Gastrocnemius medialis (tissue), 4 donors: ENCODE data around the gene PRKCE. TPM values are rescaled to one million over a fixed set of nuclear protein-coding genes. Genes with fewer than 3 reads are reported as not detected.

Source experiments
- ATAC-seq, 2 donors: fragments of 150-250 bp; one replicate each; pipeline ENCODE4 v1.9.1; 2016
- DNase-seq, 2 donors: peaks; one replicate each; pipeline ENCODE4 v3.0.0-alpha.2; 2019
- H3K27ac ChIP-seq, 4 donors: fragments of 200-600 bp; sonication (generic); 1 replicate in 1 of 4; 2 replicates in 3 of 4; pipeline ENCODE4 v1.5.1; 2016 to 2018; ENCODE audit warnings: mild to moderate bottlenecking in 2 of 4, moderate library complexity in 1 of 4
- H3K27me3 ChIP-seq, 3 donors: fragments of 200-600 bp; sonication (generic) in 2 of 3; 1 replicate in 1 of 3; 2 replicates in 2 of 3; pipeline versions ENCODE4 v1.5.1 to v1.6.0; 2016 to 2019; ENCODE audit warnings: mild to moderate bottlenecking in 1 of 3, moderate library complexity in 1 of 3
- H3K36me3 ChIP-seq, 2 donors: fragments of 200-600 bp; sonication (generic) in 1 of 2; one replicate each; pipeline ENCODE4 v1.5.1; 2017 to 2018
- H3K4me1 ChIP-seq, 2 donors: fragments of 200-600 bp; sonication (generic) in 1 of 2; one replicate each; pipeline ENCODE4 v1.5.1; 2016 to 2017; ENCODE audit warnings: mild to moderate bottlenecking in 2 of 2
- H3K4me3 ChIP-seq, 4 donors: fragments of 200-600 bp; sonication (generic) in 3 of 4; 1 replicate in 1 of 4; 2 replicates in 3 of 4; pipeline ENCODE4 v1.5.1; 2016 to 2019; ENCODE audit warnings: mild to moderate bottlenecking in 2 of 4
- H3K9me3 ChIP-seq, 3 donors: fragments of 200-600 bp; sonication (generic) in 2 of 3; 1 replicate in 1 of 3; 2 replicates in 2 of 3; pipeline ENCODE4 v1.5.1; 2016 to 2019
- CTCF ChIP-seq, 5 experiments: fragments of 450-650 bp in 3 of 5; fragments of 200-600 bp in 2 of 5; sonication (generic) in 2 of 5; IDR thresholded peaks in 4 of 5; conservative IDR thresholded peaks in 1 of 5; 1 replicate in 4 of 5; 2 replicates in 1 of 5; pipeline ENCODE4 v1.5.1; 2016 to 2019; ENCODE audit warnings: antibody characterized with exemption in 5 of 5, mild to moderate bottlenecking in 3 of 5, moderate library complexity in 3 of 5
- POLR2A ChIP-seq, 2 donors: fragments of 450-650 bp; IDR thresholded peaks; one replicate each; pipeline ENCODE4 v1.6.1; 2017; ENCODE audit warnings: antibody characterized with exemption in 2 of 2, mild to moderate bottlenecking in 2 of 2, moderate library complexity in 2 of 2
- in situ Hi-C, 4 donors: fragments of 200-750 bp; cut with MboI; loops; one replicate each; pipeline versions ENCODE4 v1.15.0 to v1.8.0; 2017; ENCODE audit warnings: low sequenced_read_pairs in 4 of 4
- intact Hi-C: fragments of 100-400 bp; cut with DNase I; formaldehyde crosslinking; loops from one replicate; pipeline ENCODE4 v1.15.1; 2023; ENCODE audit warnings: low total_unique reads
- total RNA-seq, 4 donors: library from RNA; depleted of rRNA; stranded (reverse); fragments of >200 nt; gene quantifications; one replicate each; pipeline versions ENCODE4 v1.1.0 to v1.2.3, GENCODE V29; 2016

Gene PRKCE
- total RNA-seq, 4 donors from 2014 or later = 5.8 to 28.9 (median 11.8) TPM

DNA sequence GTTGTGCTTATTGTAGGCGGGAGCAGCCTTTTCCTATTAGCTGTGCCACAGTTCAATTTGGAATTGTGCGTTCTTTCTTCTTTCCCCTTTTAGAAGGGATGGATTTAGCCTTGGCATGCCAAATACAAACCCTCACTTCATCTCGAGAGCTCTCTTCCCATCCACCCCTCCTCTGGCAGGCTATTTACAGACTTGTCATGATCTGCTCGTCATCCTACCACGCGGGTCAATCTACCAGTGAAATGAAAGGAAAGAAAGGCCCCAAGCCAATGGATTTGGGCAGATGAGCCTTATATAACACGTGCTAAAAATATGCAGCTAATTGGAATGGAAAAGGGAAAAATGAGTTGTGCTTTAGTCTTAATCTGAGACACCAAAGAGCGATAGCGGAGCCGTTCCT, 277.5 kb downstream of the PRKCE start:
- H3K36me3 ChIP-seq = no peaks in the 10 kb centered on the region
- ATAC-seq (peak in 1 of 2 donors; percentile 59), DNase-seq (no peak)
- no peaks in the 10 kb centered on the region for H3K27me3 ChIP-seq
- H3K9me3 ChIP-seq = no peaks in the 10 kb centered on the region
- no peak overlapping the region for H3K4me3 ChIP-seq
- intact Hi-C loops = no loop called here
- H3K27ac ChIP-seq = peak overlapping the region; percentile 52 to 85 (median 70)
- TF ChIP-seq POLR2A (IDR thresholded peaks at IDR 0.05) = no peak
- TF ChIP-seq CTCF (IDR thresholded peaks at IDR 0.05 in 4 of 5, conservative IDR thresholded peaks at IDR 0.05 in 1 of 5) = no peak
- in situ Hi-C loops = loop anchor here in 2 of 4 donors (25.0 kb wide), 1 partner anchor 142 kb away; no protein-coding TSS in a partner anchor
- H3K4me1 ChIP-seq = peaks cover 0 to 46% of the 10 kb centered on the region in 2 donors

DNA sequence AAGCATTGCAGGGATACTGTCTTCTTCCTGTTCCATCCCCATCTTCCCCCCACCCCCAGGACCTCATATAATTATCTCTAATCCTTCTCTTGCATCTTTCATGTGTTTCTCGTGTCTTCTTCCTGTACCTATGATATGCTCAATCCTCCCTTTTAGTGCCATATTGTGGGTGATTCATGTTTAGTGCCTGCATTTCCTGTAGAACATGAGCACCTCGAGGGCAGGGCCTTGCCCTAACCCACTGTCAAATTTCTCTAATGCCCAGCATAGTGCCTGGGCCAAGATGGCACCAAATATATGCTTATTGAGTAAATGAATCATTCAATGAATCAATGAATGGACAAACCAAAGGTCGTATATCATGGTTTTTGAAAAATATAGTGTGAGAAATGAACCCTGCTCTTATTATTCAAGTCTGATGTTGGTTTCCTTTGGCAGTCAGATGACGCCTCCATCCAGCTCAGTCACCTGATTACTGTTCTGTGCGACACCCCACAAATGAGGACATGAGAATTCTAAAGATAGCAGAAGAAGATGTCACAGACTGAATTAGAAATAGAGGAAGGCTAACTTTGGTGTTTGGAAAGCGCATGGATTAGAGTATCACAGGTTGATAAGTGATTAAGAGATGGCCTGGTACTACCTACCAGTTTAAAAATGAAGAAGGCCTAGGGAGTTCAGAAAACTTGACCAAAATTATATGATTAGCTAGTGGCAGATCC, 278.4 kb downstream of the PRKCE start:
- Histone ChIP-seq H3K4me3 (no peak overlapping the region), H3K9me3 (no peaks in the 10 kb centered on the region), H3K4me1 (peaks cover 0 to 46% of the 10 kb centered on the region in 2 donors), H3K27me3 (no peaks in the 10 kb centered on the region), H3K27ac (peak overlapping the region; percentile 52 to 85 (median 70)), H3K36me3 (no peaks in the 10 kb centered on the region)
- intact Hi-C loops = no loop called here
- DNase-seq (peak in 1 of 2 donors; percentile 46), ATAC-seq (peak; percentile 72 to 73)
- in situ Hi-C loops = loop anchor here in 3 of 4 donors (10.0 to 25.0 kb wide), 2 partner anchors 143 to 145 kb away; no protein-coding TSS in a partner anchor
- TF ChIP-seq CTCF (IDR thresholded peaks at IDR 0.05 in 4 of 5, conservative IDR thresholded peaks at IDR 0.05 in 1 of 5) (no peak), POLR2A (IDR thresholded peaks at IDR 0.05) (no peak)

GRCh38 chr2:45930396-45930792, 278.9 kb downstream of the PRKCE start:
- peak; percentile 61 to 84 for ATAC-seq
- H3K4me3 ChIP-seq = no peak overlapping the region
- no peaks in the 10 kb centered on the region for H3K36me3 ChIP-seq
- in situ Hi-C loops = loop anchor here in 3 of 4 donors (10.0 to 25.0 kb wide), 2 partner anchors 143 to 146 kb away; no protein-coding TSS in a partner anchor
- H3K27me3 ChIP-seq = no peaks in the 10 kb centered on the region
- H3K4me1 ChIP-seq = peaks cover 0 to 48% of the 10 kb centered on the region in 2 donors
- intact Hi-C loops = no loop called here
- no peaks in the 10 kb centered on the region for H3K9me3 ChIP-seq
- DNase-seq = peak; percentile 22 to 56
- H3K27ac ChIP-seq = peak overlapping the region; percentile 52 to 85 (median 70)
- TF ChIP-seq POLR2A (IDR thresholded peaks at IDR 0.05) (no peak), CTCF (IDR thresholded peaks at IDR 0.05 in 4 of 5, conservative IDR thresholded peaks at IDR 0.05 in 1 of 5) (no peak)

GRCh38 chr2:45932278-45932975, 281.0 kb downstream of the PRKCE start:
- Histone ChIP-seq H3K9me3 (no peaks in the 10 kb centered on the region), H3K27me3 (no peaks in the 10 kb centered on the region), H3K4me3 (no peak overlapping the region), H3K27ac (no peak overlapping the region), H3K4me1 (peaks cover 7 to 49% of the 10 kb centered on the region in 2 donors), H3K36me3 (no peaks in the 10 kb centered on the region)
- TF ChIP-seq POLR2A (IDR thresholded peaks at IDR 0.05) (no peak), CTCF (IDR thresholded peaks at IDR 0.05 in 4 of 5, conservative IDR thresholded peaks at IDR 0.05 in 1 of 5) (no peak)
- ATAC-seq = no peak
- intact Hi-C loops = no loop called here
- in situ Hi-C loops = loop anchor here in 3 of 4 donors (10.0 to 25.0 kb wide), 2 partner anchors 145 to 148 kb away; no protein-coding TSS in a partner anchor
- no peak for DNase-seq
